ENCODE data around the gene MIDN. TPM values are rescaled to one million over a fixed set of nuclear protein-coding genes. Genes with fewer than 3 reads are reported as not detected.

The MIDN gene
- total and polyA plus RNA-seq, 10 of the 15 experiments (the other 5 are each of a cell fraction or from before 2014, with no cell fraction given) = 0.38 to 51.5 (median 7.2) TPM

- TF ChIP-seq, protein P1, sequence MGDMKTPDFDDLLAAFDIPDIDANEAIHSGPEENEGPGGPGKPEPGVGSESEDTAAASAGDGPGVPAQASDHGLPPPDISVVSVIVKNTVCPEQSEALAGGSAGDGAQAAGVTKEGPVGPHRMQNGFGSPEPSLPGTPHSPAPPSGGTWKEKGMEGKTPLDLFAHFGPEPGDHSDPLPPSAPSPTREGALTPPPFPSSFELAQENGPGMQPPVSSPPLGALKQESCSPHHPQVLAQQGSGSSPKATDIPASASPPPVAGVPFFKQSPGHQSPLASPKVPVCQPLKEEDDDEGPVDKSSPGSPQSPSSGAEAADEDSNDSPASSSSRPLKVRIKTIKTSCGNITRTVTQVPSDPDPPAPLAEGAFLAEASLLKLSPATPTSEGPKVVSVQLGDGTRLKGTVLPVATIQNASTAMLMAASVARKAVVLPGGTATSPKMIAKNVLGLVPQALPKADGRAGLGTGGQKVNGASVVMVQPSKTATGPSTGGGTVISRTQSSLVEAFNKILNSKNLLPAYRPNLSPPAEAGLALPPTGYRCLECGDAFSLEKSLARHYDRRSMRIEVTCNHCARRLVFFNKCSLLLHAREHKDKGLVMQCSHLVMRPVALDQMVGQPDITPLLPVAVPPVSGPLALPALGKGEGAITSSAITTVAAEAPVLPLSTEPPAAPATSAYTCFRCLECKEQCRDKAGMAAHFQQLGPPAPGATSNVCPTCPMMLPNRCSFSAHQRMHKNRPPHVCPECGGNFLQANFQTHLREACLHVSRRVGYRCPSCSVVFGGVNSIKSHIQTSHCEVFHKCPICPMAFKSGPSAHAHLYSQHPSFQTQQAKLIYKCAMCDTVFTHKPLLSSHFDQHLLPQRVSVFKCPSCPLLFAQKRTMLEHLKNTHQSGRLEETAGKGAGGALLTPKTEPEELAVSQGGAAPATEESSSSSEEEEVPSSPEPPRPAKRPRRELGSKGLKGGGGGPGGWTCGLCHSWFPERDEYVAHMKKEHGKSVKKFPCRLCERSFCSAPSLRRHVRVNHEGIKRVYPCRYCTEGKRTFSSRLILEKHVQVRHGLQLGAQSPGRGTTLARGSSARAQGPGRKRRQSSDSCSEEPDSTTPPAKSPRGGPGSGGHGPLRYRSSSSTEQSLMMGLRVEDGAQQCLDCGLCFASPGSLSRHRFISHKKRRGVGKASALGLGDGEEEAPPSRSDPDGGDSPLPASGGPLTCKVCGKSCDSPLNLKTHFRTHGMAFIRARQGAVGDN (IDR thresholded peaks at IDR 0.05) = no peak
- TF ChIP-seq SRF (IDR thresholded peaks at IDR 0.05; ENCODE audit: low read depth in 2 of 2, low read length in 2 of 2) = no peak
- no peak for TF ChIP-seq MTA2 (IDR thresholded peaks at IDR 0.05; ENCODE audit: low read depth)
- TF ChIP-seq POU2F2 (IDR thresholded peaks at IDR 0.05; ENCODE audit: borderline replicate concordance, low read depth, low read length) = no peak
- no peak for TF ChIP-seq GABPA (IDR thresholded peaks at IDR 0.05; ENCODE audit: low read depth)
- TF ChIP-seq MXI1 (IDR thresholded peaks at IDR 0.05; ENCODE audit: low read depth, low read length) = no peak
- TF ChIP-seq SMARCA5 (IDR thresholded peaks at IDR 0.05) = no peak
- TF ChIP-seq HDGF (IDR thresholded peaks at IDR 0.05) = no peak
- TF ChIP-seq IKZF2 (IDR thresholded peaks at IDR 0.05) = no peak
- no peak for TF ChIP-seq SIN3A (IDR thresholded peaks at IDR 0.05; ENCODE audit: low read depth, low read length)
- no peak for TF ChIP-seq POLR2A (IDR thresholded peaks at IDR 0.05; ENCODE audit: low read depth, low read length)
Observed at GRCh38 chr19:1256646-1257474, 8.5 kb downstream of the MIDN start (continued).

All from GM12878 (cell line).